Activated CD4-positive, alpha-beta T cell treated with anti-CD3 and anti-CD28 coated beads, Interleukin-10, Interleukin-2, amounts not matched to agents 100 ng/mL and 50 ng/mL, durations not matched to agents 16 hours and 8 hours (primary cell): ENCODE measurements around the gene STK17A.
"Not testable (repeated sequence)": the region's sequence is repeated elsewhere in the genome, so short reads cannot be mapped to it uniquely, and the experiment has no call there.

Source experiments
- DNase-seq: peaks from one replicate; pipeline ENCODE4 v3.0.0-alpha.2; 2020

The STK17A gene

DNA sequence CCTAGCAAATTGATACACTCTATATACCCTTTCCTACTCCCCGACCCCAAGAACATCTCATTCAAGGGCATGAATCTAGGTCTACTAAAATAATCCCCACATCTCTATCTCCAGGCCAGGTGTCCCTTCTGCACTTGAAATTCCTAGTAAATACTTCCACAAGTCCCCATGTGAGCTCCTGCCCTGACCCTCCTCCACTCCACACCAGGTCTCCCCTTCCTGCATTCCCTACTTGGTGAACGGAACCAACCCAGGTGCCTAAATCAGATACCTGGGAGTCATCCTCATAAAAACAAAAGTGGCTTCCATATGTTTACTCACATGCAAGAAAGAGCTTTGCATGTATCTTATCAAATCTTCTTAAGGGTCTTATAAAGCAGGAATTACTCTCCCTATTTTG, 77.2 kb downstream of the STK17A start:
- no peak for DNase-seq

DNA sequence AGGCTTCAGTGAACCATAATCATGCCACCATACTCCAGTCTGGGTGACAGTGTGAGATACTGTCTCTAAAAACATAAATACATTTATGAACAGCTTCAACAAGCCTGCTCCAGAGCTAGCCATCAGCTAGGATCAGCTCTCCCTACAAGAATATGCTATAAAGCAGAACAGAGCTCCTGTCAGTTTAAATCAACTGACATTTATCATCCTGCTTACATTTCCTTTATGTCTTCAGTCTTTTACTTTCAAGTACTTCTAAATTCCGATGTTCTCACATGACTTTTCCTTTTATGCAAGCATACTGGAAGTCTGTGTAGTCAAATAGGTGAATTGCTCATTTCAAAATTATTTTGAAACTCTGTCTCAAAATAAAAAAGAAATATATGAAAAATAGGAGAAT, 81.8 kb downstream of the STK17A start:
- DNase-seq, result no peak

DNA sequence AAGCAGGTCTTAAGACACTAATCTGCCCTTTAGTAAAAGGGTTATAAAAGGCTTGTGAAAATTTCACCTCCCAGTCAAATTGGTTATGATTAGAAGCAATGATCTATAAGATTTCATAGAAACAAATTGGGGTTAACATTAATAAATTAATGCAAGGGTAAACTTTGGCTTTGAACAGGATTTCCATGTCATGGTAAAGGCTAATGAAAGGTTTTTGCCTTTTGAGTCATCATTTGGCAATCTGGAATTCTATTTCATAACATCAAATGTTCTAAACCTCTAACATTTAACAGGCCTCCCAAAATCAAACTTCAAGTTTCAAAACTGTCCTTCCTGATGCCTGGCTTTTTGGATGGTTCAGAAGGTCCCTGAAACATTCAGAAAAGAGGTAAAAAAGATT, 84.0 kb downstream of the STK17A start:
- no peak for DNase-seq

DNA sequence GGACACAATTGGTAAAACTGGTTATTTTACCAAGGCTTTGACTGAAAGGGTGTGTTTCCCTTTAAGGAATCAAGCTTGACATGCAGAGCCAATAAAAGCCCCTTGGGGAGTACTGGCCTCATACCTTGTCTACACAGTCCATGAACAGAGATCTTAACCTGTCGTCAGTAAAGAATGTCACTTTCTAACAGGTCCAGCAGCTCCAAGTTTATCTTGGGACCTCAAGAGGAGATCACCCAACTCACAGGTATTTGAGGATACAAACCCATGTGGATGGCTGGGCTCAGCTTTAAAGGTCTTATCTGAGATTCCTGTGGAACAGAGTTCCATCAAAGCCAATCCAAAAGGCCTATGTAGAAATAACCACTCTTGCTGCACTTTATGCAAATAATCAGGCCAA, 85.1 kb downstream of the STK17A start:
- no peak for DNase-seq

DNA sequence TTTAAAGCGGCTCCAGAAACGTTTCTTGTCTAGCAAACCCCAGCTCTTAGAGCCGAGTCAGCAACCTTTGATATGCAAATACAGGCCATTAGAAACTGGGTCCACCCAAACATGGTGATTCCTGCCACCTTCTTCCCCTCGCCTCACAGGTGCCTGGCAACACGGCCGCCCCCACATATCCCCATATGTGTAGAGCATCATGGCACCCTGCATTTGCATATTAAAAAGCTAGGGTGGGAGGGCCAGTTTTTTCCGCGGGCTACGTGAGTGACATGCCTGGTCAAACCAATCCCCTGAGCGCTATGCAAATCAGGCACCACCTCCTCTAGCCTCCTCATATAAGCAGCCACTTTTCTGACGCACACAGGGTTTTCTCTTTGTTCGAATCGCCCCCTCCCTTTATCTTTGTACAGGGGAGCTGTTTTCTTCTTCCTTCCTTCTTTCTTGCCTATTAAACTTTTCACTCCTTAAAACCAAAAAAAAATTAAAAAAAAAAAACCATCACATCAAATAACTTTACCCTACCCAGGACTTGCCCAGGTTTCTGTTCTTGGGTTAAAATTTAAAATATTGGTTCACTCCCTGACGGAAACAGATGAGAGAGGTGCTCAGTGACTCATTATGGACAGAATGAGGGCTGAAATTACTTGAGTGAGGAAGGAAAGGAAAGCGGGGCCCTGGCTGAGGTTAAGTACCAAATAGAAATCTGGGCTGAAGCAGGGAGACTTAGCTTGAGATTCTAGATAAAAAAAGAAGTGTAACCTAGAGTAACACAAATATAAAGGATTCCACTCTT, 86.6 kb downstream of the STK17A start:
- DNase-seq, result peak; percentile 82

DNA sequence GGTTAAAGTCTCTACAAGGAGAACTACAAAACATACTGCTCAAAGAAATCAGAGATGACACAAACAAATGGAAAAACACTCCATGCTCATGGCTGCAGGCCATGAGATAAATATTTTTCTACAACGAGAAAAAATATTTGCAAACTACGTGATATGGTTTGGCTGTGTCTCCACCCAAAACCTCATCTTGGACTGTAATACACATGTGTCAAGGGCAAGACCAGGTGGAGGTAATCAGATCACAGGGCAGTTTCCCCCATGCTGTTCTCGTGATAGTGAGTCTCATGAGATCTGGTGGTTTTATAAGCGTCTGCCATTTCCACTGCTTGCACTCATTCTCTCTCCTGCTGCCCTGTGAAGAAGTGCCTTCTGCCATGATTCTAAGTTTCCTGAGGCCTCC, 88.6 kb downstream of the STK17A start:
- DNase-seq, result no peak

DNA sequence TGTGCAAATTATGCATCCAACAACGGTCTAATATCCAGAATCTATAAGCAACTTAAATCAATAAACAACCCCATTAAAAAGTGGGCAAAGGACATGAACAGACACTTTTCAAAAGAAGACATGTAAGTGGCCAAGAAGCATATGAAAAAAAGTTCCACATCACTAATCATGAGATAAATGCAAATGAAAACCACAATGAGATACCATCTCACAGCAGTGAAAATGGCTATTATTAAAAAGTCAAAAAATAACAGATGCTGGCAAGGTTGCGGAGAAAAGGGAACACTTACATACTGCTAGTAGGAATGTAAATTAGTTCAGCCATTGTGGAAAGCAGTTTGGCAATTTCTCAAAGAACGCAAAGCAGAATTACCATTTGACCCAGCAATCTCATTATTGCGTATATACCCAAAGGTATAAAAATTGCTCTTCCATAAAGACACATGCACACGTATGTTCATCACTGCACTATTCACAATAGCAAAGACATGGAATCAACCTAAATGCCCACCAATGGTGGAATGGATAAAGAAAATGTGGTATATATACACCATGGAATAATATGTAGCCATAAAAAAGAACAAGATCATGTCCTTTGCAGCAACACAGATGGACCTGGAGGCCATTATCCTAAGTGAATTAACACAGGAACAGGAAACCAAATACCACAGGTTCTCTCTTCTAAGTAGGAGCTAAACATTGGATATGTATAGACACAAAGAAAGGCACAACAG, 90.5 kb downstream of the STK17A start:
- DNase-seq, result not testable (repeated sequence)

DNA sequence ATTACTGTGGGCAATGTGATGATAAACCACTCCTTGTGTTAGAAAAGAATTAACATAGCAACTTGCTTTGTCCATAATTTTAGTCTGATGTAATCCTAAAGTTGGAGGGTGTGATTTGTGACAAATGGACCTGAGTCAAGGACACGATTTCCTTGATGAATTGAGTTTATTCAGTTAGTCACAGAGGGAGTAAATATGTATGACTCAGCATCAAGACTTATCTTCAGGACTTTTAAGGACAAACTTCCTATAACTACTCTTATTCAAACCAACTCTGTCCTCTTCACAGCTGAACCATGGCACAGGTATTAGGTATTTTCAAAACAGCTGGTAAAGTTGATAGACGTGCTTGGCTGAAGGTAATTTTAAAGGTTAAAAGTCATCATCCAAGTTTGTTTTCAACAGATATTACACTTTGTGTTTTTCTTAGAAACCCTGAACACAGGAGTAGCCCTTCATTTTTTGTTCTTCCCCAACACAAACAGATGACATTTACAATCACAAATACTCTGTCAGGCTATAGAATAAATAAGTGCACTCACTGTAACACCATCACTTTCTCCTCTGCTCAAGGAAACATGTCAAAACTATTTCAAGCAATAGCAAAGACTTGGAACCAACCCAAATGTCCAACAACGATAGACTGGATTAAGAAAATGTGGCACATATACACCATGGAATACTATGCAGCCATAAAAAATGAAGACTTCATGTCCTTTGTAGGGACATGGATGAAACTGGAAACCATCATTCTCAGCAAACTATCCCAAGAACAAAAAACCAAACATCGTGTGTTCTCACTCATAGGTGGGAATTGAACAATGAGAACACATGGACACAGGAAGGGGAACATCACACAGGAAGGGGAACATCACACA, 91.9 kb downstream of the STK17A start:
- no peak for DNase-seq
